CD14-positive monocyte (primary cell): ENCODE data around the gene SSR1. TPM values are rescaled to one million over a fixed set of nuclear protein-coding genes. Genes with fewer than 3 reads are reported as not detected.

Experiments used
- DNase-seq, 3 donors: peaks; one replicate each; pipeline ENCODE4 v3.0.0-alpha.2; 2011 to 2022
- H2AFZ ChIP-seq: 2 replicates; pipeline ENCODE4 v1.6.0; 2012; ENCODE audit warnings: mild to moderate bottlenecking, low read depth, low read length, inconsistent platforms; ENCODE audit not compliant: insufficient read depth, poor library complexity, severe bottlenecking
- H3K27ac ChIP-seq, 2 donors: 1 replicate in 1 of 2; 2 replicates in 1 of 2; pipeline ENCODE4 v1.5.1; 2012 to 2013; ENCODE audit warnings: low read length in 2 of 2, control low read depth in 1 of 2, inconsistent platforms in 1 of 2, low read depth in 1 of 2, mild to moderate bottlenecking in 1 of 2
- H3K27me3 ChIP-seq, 2 donors: one replicate each; pipeline versions ENCODE4 v1.6.0 to v1.6.1; 2011 to 2013; ENCODE audit warnings: low read length in 2 of 2; ENCODE audit not compliant: control insufficient read depth in 2 of 2, insufficient read depth in 2 of 2
- H3K36me3 ChIP-seq, 2 donors: replicated peaks in 1 of 2; 1 replicate in 1 of 2; 2 replicates in 1 of 2; pipeline versions ENCODE4 v1.5.1 to v1.6.1; 2012 to 2013; ENCODE audit warnings: low read length in 2 of 2, control low read depth in 1 of 2, inconsistent platforms in 1 of 2, mild to moderate bottlenecking in 1 of 2; ENCODE audit not compliant: insufficient read depth in 2 of 2, control insufficient read depth in 1 of 2
- H3K4me1 ChIP-seq, 2 donors: 1 replicate in 1 of 2; 2 replicates in 1 of 2; pipeline versions ENCODE4 v1.5.1 to v1.6.1; 2012 to 2013; ENCODE audit warnings: low read length in 2 of 2, control low read depth in 1 of 2, inconsistent platforms in 1 of 2, mild to moderate bottlenecking in 1 of 2, moderate library complexity in 1 of 2; ENCODE audit not compliant: insufficient read depth in 2 of 2, control insufficient read depth in 1 of 2
- H3K4me2 ChIP-seq: replicated peaks from 2 replicates; pipeline ENCODE3; 2012; ENCODE audit warnings: low read length, moderate library complexity, mild to moderate bottlenecking; ENCODE audit not compliant: poor library complexity, severe bottlenecking; ENCODE audit errors: extremely low read depth
- H3K4me3 ChIP-seq, 3 experiments: fragments of 200-600 bp in 1 of 3; sonication (generic) in 1 of 3; replicated peaks in 1 of 3; 1 replicate in 2 of 3; 2 replicates in 1 of 3; pipeline ENCODE4 v1.5.1; 2011 to 2013; ENCODE audit warnings: low read length in 3 of 3, mild to moderate bottlenecking in 3 of 3, control low read depth in 2 of 3, low read depth in 2 of 3, inconsistent platforms in 1 of 3, moderate library complexity in 1 of 3
- H3K79me2 ChIP-seq: 2 replicates; pipeline ENCODE4 v1.6.0; 2012; ENCODE audit warnings: mild to moderate bottlenecking, control low read depth, inconsistent platforms, low read length, moderate library complexity; ENCODE audit not compliant: insufficient read depth
- H3K9ac ChIP-seq: 2 replicates; pipeline ENCODE4 v1.6.0; 2017; ENCODE audit warnings: low read length, mild to moderate bottlenecking; ENCODE audit not compliant: insufficient read depth, poor library complexity, severe bottlenecking
- H3K9me3 ChIP-seq, 2 donors: replicated peaks in 1 of 2; 1 replicate in 1 of 2; 2 replicates in 1 of 2; pipeline versions ENCODE4 v1.5.1 to v1.6.1; 2012 to 2013; ENCODE audit warnings: low read length in 2 of 2, control low read depth in 1 of 2; ENCODE audit not compliant: control insufficient read depth in 1 of 2, insufficient read depth in 1 of 2
- H4K20me1 ChIP-seq: 2 replicates; pipeline ENCODE4 v1.6.0; 2012; ENCODE audit warnings: mild to moderate bottlenecking, low read length, control low read depth, moderate library complexity; ENCODE audit not compliant: insufficient read depth
- H3K27ac Mint-ChIP-seq, 7 donors: one replicate each; pipeline ENCODE4 v1.8.0; 2020; ENCODE audit warnings: mild to moderate bottlenecking in 7 of 7, mixed read lengths in 7 of 7, moderate library complexity in 6 of 7, inconsistent platforms in 2 of 7
- H3K27me3 Mint-ChIP-seq, 3 donors: one replicate each; pipeline ENCODE4 v1.8.0; 2021 to 2022; ENCODE audit warnings: low read depth in 3 of 3, mild to moderate bottlenecking in 3 of 3, mixed read lengths in 3 of 3, moderate library complexity in 3 of 3, inconsistent platforms in 1 of 3
- H3K36me3 Mint-ChIP-seq, 2 donors: one replicate each; pipeline ENCODE4 v1.8.0; 2020; ENCODE audit warnings: mixed read lengths in 2 of 2, inconsistent platforms in 1 of 2, mild to moderate bottlenecking in 1 of 2
- H3K4me1 Mint-ChIP-seq: one replicate; pipeline ENCODE4 v1.8.0; 2020; ENCODE audit warnings: mild to moderate bottlenecking, mixed read lengths
- H3K4me3 Mint-ChIP-seq, 2 donors: one replicate each; pipeline ENCODE4 v1.8.0; 2020; ENCODE audit warnings: mild to moderate bottlenecking in 2 of 2, mixed read lengths in 2 of 2, moderate library complexity in 1 of 2
- H3K9me3 Mint-ChIP-seq, 7 donors: one replicate each; pipeline ENCODE4 v1.8.0; 2020 to 2022; ENCODE audit warnings: mixed read lengths in 7 of 7, mild to moderate bottlenecking in 6 of 7, moderate library complexity in 6 of 7, inconsistent platforms in 2 of 7
- CTCF ChIP-seq: fragments of 200-600 bp; IDR thresholded peaks from one replicate; pipeline ENCODE4 v1.8.0; 2022; ENCODE audit warnings: antibody characterized with exemption, mild to moderate bottlenecking
- WGBS: methylation state at CpG from one replicate; pipeline ENCODE4 v1.1.5; 2013; ENCODE audit warnings: missing lambda C conversion rate; ENCODE audit not compliant: insufficient coverage; 5-methylcytosine and 5-hydroxymethylcytosine counted together
- intact Hi-C, 2 donors: fragments of 100-400 bp; cut with micrococcal nuclease; formaldehyde crosslinking; loops; one replicate each; pipeline versions ENCODE4 v1.15.0 to v1.15.1; 2023
- polyA plus RNA-seq, 3 donors: library from polyadenylated mRNA; depleted of rRNA in 1 of 3; unstranded in 2 of 3; stranded (reverse) in 1 of 3; fragments of 300-500 nt in 2 of 3; fragments of >200 nt in 1 of 3; fragmentation: Illumina TruSeq in 2 of 3; gene quantifications; 1 replicate in 2 of 3; 2 replicates in 1 of 3; pipeline ENCODE4 v1.2.3, GENCODE V29; 2012 to 2021

Gene SSR1
- polyA plus RNA-seq, 3 donors: 59.1 to 302 (median 251) TPM

GRCh38 chr6:7241160-7241559 lies 71.8 kb downstream of the SSR1 start:
- Histone ChIP-seq H3K4me1 (peaks cover 19 to 28% of the 10 kb centered on the region in 2 donors), H3K9me3 (no peaks in the 10 kb centered on the region), H3K4me2 (no peak overlapping the region), H4K20me1 (peaks cover 76% of the 10 kb centered on the region), H3K4me3 (no peak overlapping the region), H3K79me2 (peaks cover 77% of the 10 kb centered on the region), H3K9ac (no peak overlapping the region), H3K27me3 (no peaks in the 10 kb centered on the region), H2AFZ (no peak overlapping the region), H3K36me3 (peaks cover 34 to 76% of the 10 kb centered on the region in 2 donors), H3K27ac (peak overlapping the region in 1 of 2 donors; percentile 67)
- H3K4me3 Mint-ChIP-seq: no peak overlapping the region
- intact Hi-C loops: loop anchor here (5.0 to 10.0 kb wide), 4 partner anchors 456 to 566 kb away; no protein-coding TSS in a partner anchor
- no peak for DNase-seq
- TF ChIP-seq CTCF: no peak
- peaks cover 0 to 3% (median 1%) of the 10 kb centered on the region in 3 donors for H3K27me3 Mint-ChIP-seq
- H3K9me3 Mint-ChIP-seq: no peaks in the 10 kb centered on the region
- H3K27ac Mint-ChIP-seq: peak overlapping the region in 5 of 7 donors; percentile 12 to 81 (median 54)
- H3K36me3 Mint-ChIP-seq: peaks cover 52 to 57% of the 10 kb centered on the region in 2 donors
- peaks cover 30% of the 10 kb centered on the region for H3K4me1 Mint-ChIP-seq
- WGBS: 93% methylated on average over 6 of the region's 10 CpGs

- Histone ChIP-seq H3K27ac (peak overlapping the region in 1 of 2 donors; percentile 67), H2AFZ (no peak overlapping the region), H3K27me3 (no peaks in the 10 kb centered on the region), H3K4me1 (peaks cover 19 to 28% of the 10 kb centered on the region in 2 donors), H3K9me3 (no peaks in the 10 kb centered on the region), H3K4me3 (no peak overlapping the region), H3K36me3 (peaks cover 33 to 76% of the 10 kb centered on the region in 2 donors), H3K79me2 (peaks cover 77% of the 10 kb centered on the region), H4K20me1 (peaks cover 78% of the 10 kb centered on the region), H3K4me2 (no peak overlapping the region), H3K9ac (no peak overlapping the region)
- Mint-ChIP-seq H3K9me3 (no peaks in the 10 kb centered on the region), H3K27me3 (peaks cover 0 to 3% (median 1%) of the 10 kb centered on the region in 3 donors), H3K27ac (peak overlapping the region in 3 of 7 donors; percentile 57 to 81 (median 79)), H3K4me1 (peaks cover 35% of the 10 kb centered on the region), H3K4me3 (no peak overlapping the region), H3K36me3 (peaks cover 52 to 57% of the 10 kb centered on the region in 2 donors)
- intact Hi-C loops: loop anchor here (5.0 to 10.0 kb wide), 4 partner anchors 456 to 566 kb away; no protein-coding TSS in a partner anchor
- 86% methylated on average over 7 of the region's 9 CpGs for WGBS
- no peak for DNase-seq
- TF ChIP-seq CTCF: no peak
These were observed 72.6 kb downstream of the SSR1 start for GRCh38 chr6:7240351-7240750.
